ENCODE measurements around the gene TMUB2. TPM values are rescaled to one million over a fixed set of nuclear protein-coding genes. Genes with fewer than 3 reads are reported as not detected.

Gene TMUB2
- total and polyA plus RNA-seq, 2 experiments from 2014 or later, result 27.7 to 46.8 TPM

GRCh38 chr17:44149750-44150329 is 36.9 kb upstream of the TMUB2 start:
- Histone ChIP-seq H3K36me3 (replicated peaks; ENCODE audit: insufficient read depth, low read depth) (no peaks in the 10 kb centered on the region), H3K79me2 (no peaks in the 10 kb centered on the region), H2AFZ (no peak overlapping the region), H3K27ac (no peak overlapping the region), H3K9me2 (replicated peaks; ENCODE audit: insufficient read depth) (no peaks in the 10 kb centered on the region), H3K9me3 (ENCODE audit: low read depth) (no peaks in the 10 kb centered on the region), H4K20me1 (ENCODE audit: insufficient read depth, poor library complexity, severe bottlenecking) (no peaks in the 10 kb centered on the region), H3K27me3 (no peaks in the 10 kb centered on the region), H3K4me3 (no peak overlapping the region), H3K4me2 (no peak overlapping the region), H3K4me1 (ENCODE audit: insufficient read depth) (no peaks in the 10 kb centered on the region)
- WGBS (ENCODE audit: low lambda C conversion rate, missing lambda C conversion rate), result 100% methylated on average over 4 of the region's 4 CpGs
- DNase-seq (ENCODE audit: low spot score), result no peak
- no peak for TF ChIP-seq EZH2phosphoT487 (IDR thresholded peaks at IDR 0.05; ENCODE audit: low read depth, severe bottlenecking, unreplicated experiment)
- no peak for TF ChIP-seq CTCF (IDR thresholded peaks at IDR 0.05; ENCODE audit: poor library complexity)
- TF ChIP-seq EZH2 (IDR thresholded peaks at IDR 0.05; ENCODE audit: borderline replicate concordance), result no peak

DNA sequence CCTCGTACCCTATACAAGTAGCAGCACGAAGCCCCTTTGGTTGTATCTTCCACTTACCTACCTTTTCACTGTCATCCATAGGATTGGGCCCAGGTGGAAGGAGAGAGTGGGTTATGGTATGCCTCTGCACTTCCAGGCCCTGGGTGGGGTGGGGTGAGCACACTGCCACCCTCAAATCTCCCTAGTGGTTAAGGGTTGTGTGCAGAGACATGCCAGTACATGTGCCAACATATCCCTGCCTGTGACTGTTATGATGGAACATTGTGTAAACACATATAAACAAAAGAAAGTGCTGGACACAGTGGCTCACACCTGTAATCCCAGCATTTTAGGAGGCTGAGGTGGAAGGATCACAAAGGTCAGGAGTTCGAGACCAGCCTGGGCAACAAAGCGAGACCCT is 33.9 kb upstream of the TMUB2 start:
- H3K27me3 ChIP-seq, result no peaks in the 10 kb centered on the region
- 100% methylated on average over 4 of the region's 4 CpGs for WGBS (ENCODE audit: low lambda C conversion rate, missing lambda C conversion rate)
- H3K27ac ChIP-seq, result no peak overlapping the region
- H3K79me2 ChIP-seq, result no peaks in the 10 kb centered on the region
- no peaks in the 10 kb centered on the region for H3K36me3 ChIP-seq (replicated peaks; ENCODE audit: insufficient read depth, low read depth)
- H3K4me3 ChIP-seq, result no peak overlapping the region
- no peaks in the 10 kb centered on the region for H3K9me2 ChIP-seq (replicated peaks; ENCODE audit: insufficient read depth)
- DNase-seq (ENCODE audit: low spot score), result no peak
- H3K4me2 ChIP-seq, result no peak overlapping the region
- H4K20me1 ChIP-seq (ENCODE audit: insufficient read depth, poor library complexity, severe bottlenecking), result no peaks in the 10 kb centered on the region
- H3K4me1 ChIP-seq (ENCODE audit: insufficient read depth), result no peaks in the 10 kb centered on the region
- no peak for TF ChIP-seq CTCF (IDR thresholded peaks at IDR 0.05; ENCODE audit: poor library complexity)
- TF ChIP-seq EZH2phosphoT487 (IDR thresholded peaks at IDR 0.05; ENCODE audit: low read depth, severe bottlenecking, unreplicated experiment), result no peak
- no peak for TF ChIP-seq EZH2 (IDR thresholded peaks at IDR 0.05; ENCODE audit: borderline replicate concordance)
- H3K9me3 ChIP-seq (ENCODE audit: low read depth), result no peaks in the 10 kb centered on the region
- no peak overlapping the region for H2AFZ ChIP-seq

GRCh38 chr17:44155488-44155887 is 31.3 kb upstream of the TMUB2 start:
- TF ChIP-seq EZH2 (IDR thresholded peaks at IDR 0.05; ENCODE audit: borderline replicate concordance) (no peak), EZH2phosphoT487 (IDR thresholded peaks at IDR 0.05; ENCODE audit: low read depth, severe bottlenecking, unreplicated experiment) (no peak), CTCF (IDR thresholded peaks at IDR 0.05; ENCODE audit: poor library complexity) (no peak)
- Histone ChIP-seq H3K4me3 (no peak overlapping the region), H3K27me3 (no peaks in the 10 kb centered on the region), H3K9me2 (replicated peaks; ENCODE audit: insufficient read depth) (no peaks in the 10 kb centered on the region), H3K79me2 (no peaks in the 10 kb centered on the region), H3K9me3 (ENCODE audit: low read depth) (no peaks in the 10 kb centered on the region), H3K4me1 (ENCODE audit: insufficient read depth) (no peaks in the 10 kb centered on the region), H3K27ac (no peak overlapping the region), H2AFZ (no peak overlapping the region), H3K36me3 (replicated peaks; ENCODE audit: insufficient read depth, low read depth) (no peaks in the 10 kb centered on the region), H3K4me2 (no peak overlapping the region), H4K20me1 (ENCODE audit: insufficient read depth, poor library complexity, severe bottlenecking) (no peaks in the 10 kb centered on the region)
- 81% methylated on average over 2 of the region's 2 CpGs for WGBS (ENCODE audit: low lambda C conversion rate, missing lambda C conversion rate)
- DNase-seq (ENCODE audit: low spot score), result no peak
